ENCODE measurements around the gene MAP2K1. TPM values are rescaled to one million over a fixed set of nuclear protein-coding genes. Genes with fewer than 3 reads are reported as not detected.

MAP2K1 gene
- total and polyA plus RNA-seq, 9 of the 15 experiments (the other 6 are each of a cell fraction or from before 2014, with no cell fraction given), result 7.5 to 58.3 (median 30.0) TPM

GRCh38 chr15:66390678-66391077, 4.0 kb downstream of the MAP2K1 start (continued):
- no peak for TF ChIP-seq ARID4B (CRISPR knock-in tag; IDR thresholded peaks at IDR 0.05)
- no peak for TF ChIP-seq ZNF347 (CRISPR knock-in tag; IDR thresholded peaks at IDR 0.05; ENCODE audit: low read depth)
- TF ChIP-seq FOXM1 (IDR thresholded peaks at IDR 0.05; ENCODE audit: low read depth), result no peak
- no peak for TF ChIP-seq FOXM1 (CRISPR knock-in tag; IDR thresholded peaks at IDR 0.05; ENCODE audit: low read depth)
- TF ChIP-seq SMARCC2 (IDR thresholded peaks at IDR 0.05; ENCODE audit: low read depth), result no peak
- TF ChIP-seq SPI1 (IDR thresholded peaks at IDR 0.05; ENCODE audit: borderline replicate concordance, low read depth, low read length), result peak; percentile 78; the same call in 1 of the 2 replicates
- TF ChIP-seq FOSL1 (tag; conservative IDR thresholded peaks at IDR 0.05), result no peak
- TF ChIP-seq HMGN3 (IDR thresholded peaks at IDR 0.05; ENCODE audit: borderline replicate concordance, extremely low read depth, insufficient read length, low read depth, low read length), result no peak
- no peak for TF ChIP-seq EP300 (IDR thresholded peaks at IDR 0.05; ENCODE audit: low read length)
- TF ChIP-seq ARID3A (IDR thresholded peaks at IDR 0.05; ENCODE audit: borderline replicate concordance, low read depth, low read length), result no peak
- TF ChIP-seq PRDM10 (IDR thresholded peaks at IDR 0.05; ENCODE audit: partially characterized antibody), result no peak
- no peak for TF ChIP-seq TCFL5 (CRISPR knock-in tag; conservative IDR thresholded peaks at IDR 0.05)
- TF ChIP-seq STAT5B (CRISPR knock-in tag; IDR thresholded peaks at IDR 0.05), result no peak
- no peak for TF ChIP-seq USF1 (CRISPR knock-in tag; IDR thresholded peaks at IDR 0.05)
- no peak for TF ChIP-seq ZBTB17 (CRISPR knock-in tag; IDR thresholded peaks at IDR 0.05)
- TF ChIP-seq RBM39 (optimal IDR thresholded peaks at IDR 0.05; ENCODE audit: low read depth, low read length), result no peak
- no peak for TF ChIP-seq ZNF239 (CRISPR knock-in tag; IDR thresholded peaks at IDR 0.05)
